GM18870 (cell line): ENCODE results near the gene INAFM2.
A peak's percentile ranks its signal among the peaks of the same experiment; 100 is the strongest.

ENCODE experiments used
- ATAC-seq: cut with Tn5 transposase; IDR thresholded peaks from one replicate; pipeline ENCODE4 v1.9.1; 2021; ENCODE audit warnings: moderate library complexity; ENCODE audit not compliant: unreplicated experiment

The INAFM2 gene

GRCh38 chr15:40358471-40359353 lies 35.2 kb downstream of the INAFM2 start:
- no peak for ATAC-seq

DNA sequence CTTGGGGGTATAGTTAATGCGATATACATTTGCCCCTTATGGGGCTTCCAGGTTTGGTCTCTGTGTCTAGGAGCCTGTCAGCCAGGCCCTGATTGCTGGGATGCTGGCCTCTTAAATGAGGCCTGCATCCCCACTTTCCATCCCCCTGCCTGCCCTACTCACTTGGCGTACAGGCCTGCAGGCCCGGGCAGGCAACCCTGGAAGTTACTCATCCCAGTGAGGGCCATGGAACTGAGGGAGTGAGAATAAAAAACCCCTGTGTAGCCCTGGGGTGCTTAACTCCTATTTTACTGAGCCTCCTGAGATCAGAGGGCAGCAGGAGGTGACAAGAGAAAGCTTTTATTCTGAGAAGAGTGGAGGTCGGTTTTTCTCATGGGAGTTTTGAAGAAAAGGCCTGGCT lies 36.5 kb downstream of the INAFM2 start:
- ATAC-seq, result no peak

DNA sequence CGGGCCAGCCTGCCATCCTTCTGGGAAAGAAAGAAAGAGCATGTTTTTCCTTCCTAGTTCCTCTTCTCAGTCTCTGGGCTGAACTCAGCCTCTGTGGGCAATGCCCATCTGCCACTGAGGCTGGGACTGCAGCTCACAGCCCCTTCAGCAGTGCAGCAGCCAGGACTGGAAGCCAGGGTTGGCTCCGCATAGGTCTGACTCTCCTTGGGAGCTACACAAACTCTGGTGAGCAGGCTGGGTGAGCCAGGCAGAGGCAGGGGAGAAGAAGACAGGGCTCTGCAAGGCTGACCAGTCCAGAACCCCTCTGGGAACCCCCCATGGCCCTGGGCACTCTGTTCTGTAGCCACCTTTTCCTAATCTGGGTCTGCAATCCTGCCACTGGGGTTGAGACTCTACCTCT lies 38.1 kb downstream of the INAFM2 start:
- no peak for ATAC-seq

DNA sequence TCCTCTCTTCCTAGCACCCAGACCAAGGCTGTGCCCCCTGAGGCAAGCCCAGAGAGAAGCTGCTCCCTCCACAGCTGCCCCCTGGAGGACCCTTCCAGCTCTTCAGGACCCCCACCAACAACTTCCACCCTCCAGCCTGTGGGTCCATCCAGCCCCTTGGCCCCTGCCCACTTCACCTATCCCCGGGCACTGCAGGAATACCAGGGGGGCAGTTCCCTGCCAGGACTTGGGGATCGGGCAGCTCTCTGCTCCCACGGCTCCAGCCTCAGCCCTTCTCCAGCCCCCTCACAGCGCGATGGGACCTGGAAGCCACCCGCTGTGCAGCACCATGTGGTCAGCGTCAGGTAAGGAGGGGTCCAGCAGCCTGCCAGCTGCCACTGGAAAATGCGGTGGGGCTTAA lies 40.1 kb downstream of the INAFM2 start:
- ATAC-seq, result no peak

GRCh38 chr15:40364251-40364650 lies 40.8 kb downstream of the INAFM2 start:
- no peak for ATAC-seq

DNA sequence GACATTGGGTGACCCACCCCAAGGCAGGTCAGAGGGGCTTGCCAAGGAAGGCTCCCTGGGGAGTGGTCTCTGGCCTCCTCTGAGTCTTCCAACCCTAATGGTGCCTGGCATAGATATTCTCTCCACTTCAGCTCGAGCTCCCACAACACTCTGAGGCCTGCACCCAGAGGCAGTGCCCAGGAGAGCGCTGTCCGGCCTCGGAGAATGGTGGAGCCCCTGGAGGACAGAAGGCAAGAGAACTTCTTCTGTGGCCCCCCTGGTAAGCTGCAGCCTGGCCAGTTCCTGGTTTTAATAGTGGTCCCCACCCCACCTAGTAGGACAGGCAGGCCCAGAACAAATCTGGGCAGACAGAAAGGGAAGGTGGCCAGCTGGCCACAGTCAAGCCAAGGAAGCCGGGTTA lies 41.5 kb downstream of the INAFM2 start:
- ATAC-seq, result no peak

- ATAC-seq, result no peak
Measured at GRCh38 chr15:40365624-40366456, 42.3 kb downstream of the INAFM2 start.

DNA sequence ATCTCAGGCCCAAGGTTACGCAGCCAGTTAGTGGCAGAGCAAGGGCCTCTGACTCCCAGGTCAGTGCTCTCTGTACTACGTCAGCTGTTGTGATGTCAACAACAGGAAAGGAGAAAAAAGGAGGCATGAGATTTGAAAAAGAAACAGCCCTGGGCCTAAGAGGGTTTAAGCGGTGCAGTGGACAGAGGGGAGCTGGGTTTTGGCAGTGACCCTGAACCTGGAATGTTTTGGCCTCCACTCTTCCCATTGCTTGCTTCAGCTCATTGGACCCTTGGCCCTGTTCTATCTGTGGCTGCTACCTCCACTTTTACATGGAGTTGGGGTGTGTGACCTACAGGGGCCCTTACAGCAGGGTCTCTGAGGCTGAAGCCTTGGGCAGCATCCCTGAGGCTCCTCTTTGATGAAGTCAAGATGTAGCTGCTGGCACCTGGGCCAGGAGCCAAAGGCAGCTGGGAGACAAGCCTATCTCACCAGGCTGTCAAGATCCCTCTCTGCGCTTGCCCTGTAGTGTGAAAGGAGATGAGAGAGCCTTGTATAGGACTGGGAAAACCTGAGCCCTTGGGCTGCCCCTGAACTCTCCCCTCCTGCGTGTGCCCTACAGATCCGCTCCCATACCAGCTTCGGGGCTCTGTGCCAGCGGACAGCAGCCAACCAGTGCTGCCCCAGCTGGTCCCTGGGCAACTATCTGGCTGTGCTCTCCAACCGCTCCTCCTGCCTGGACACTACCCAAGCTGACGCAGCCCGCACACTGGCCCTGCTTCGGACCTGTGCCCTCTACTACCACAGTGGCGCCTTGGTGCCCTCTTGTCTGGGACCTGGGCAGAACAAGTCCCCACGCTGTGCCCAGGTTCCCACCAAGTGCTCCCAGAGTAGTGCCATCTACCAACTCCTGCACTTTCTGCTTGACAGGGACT lies 43.2 kb downstream of the INAFM2 start:
- ATAC-seq, result no peak

- no peak for ATAC-seq
Measured at GRCh38 chr15:40367371-40367685, 43.8 kb downstream of the INAFM2 start.

GRCh38 chr15:40367686-40368611 lies 44.5 kb downstream of the INAFM2 start:
- peak; percentile 83 for ATAC-seq

DNA sequence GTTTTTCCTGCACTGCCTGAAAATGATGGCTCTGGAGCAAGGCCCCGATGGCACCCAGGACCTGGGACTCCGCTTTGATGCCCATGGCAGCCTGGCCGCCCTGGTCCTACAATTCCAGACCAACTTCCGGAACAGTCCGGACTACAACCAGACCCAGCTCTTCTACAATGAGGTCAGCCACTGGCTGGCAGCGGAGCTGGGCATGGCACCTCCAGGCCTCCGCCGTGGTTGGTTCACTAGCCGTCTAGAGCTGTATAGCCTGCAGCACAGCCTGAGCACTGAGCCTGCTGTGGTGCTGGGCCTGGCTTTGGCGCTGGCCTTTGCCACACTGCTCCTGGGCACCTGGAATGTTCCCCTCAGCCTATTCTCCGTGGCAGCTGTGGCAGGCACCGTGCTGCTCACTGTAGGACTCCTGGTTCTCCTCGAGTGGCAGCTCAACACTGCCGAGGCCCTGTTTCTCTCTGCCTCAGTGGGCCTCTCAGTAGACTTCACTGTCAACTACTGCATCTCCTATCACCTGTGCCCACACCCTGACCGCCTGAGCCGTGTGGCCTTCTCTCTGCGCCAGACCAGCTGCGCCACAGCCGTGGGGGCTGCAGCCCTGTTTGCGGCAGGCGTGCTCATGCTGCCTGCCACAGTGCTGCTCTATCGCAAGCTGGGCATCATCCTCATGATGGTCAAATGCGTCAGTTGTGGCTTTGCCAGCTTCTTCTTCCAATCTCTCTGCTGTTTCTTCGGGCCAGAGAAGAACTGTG lies 45.4 kb downstream of the INAFM2 start:
- ATAC-seq, result no peak

DNA sequence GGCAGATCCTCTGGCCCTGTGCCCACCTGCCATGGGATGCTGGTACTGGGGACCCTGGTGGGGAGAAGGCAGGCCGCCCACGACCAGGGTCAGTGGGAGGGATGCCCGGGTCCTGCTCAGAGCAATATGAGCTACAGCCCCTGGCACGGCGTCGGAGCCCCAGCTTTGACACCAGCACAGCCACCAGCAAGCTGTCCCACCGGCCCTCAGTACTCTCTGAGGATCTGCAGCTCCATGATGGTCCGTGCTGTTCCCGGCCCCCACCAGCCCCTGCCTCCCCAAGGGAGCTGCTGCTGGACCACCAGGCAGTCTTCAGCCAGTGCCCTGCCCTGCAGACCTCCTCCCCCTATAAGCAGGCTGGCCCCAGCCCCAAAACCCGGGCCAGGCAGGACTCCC lies 46.0 kb downstream of the INAFM2 start:
- no peak for ATAC-seq

DNA sequence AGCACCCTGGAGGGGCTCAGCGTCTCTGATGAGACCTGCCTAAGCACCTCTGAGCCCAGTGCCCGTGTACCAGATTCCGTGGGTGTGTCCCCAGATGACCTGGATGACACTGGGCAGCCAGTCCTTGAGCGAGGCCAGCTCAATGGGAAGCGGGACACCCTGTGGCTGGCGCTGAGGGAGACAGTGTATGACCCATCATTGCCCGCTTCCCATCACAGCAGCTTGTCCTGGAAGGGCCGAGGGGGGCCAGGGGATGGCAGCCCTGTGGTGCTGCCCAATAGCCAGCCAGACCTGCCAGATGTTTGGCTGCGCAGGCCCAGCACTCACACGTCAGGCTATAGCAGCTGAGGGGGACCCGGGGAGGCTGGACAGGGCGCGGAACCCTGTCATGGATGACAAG lies 46.5 kb downstream of the INAFM2 start:
- no peak for ATAC-seq

DNA sequence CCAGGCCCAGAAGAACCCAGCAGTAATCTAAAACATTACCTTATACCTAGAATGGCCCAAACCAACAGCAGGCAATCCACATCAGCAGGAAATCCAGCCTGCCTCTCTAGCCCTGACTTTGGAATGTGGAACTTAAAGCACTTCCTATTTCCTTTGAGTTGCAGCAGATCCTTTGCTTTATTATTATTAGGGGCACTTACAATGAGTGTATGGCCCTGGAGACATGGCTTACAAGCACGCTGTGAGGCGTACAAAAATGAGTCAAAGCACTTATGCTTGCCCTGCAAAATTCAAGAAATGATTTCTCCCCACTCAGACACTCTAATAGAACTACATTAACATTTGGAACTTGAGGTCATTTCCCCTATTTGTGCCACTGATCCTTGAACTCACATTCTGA lies 49.5 kb downstream of the INAFM2 start:
- ATAC-seq, result no peak
